ENCODE results near the gene C4orf54.

Gene C4orf54

GRCh38 chr4:99629962-99630554, 27.6 kb downstream of the C4orf54 start:
- H3K4me3 ChIP-seq (replicated peaks; ENCODE audit: low read depth, low read length), result no peak overlapping the region
- no peak for DNase-seq (ENCODE audit: extremely low read depth, low read depth)
- no peak for TF ChIP-seq CTCF (IDR thresholded peaks at IDR 0.05; ENCODE audit: low read depth, low read length, missing control alignments)

- no peak for TF ChIP-seq CTCF (IDR thresholded peaks at IDR 0.05; ENCODE audit: low read depth, low read length, missing control alignments)
- H3K4me3 ChIP-seq (replicated peaks; ENCODE audit: low read depth, low read length), result no peak overlapping the region
- no peak for DNase-seq (ENCODE audit: extremely low read depth, low read depth)
Observed at GRCh38 chr4:99628040-99628439, 29.6 kb downstream of the C4orf54 start.

DNA sequence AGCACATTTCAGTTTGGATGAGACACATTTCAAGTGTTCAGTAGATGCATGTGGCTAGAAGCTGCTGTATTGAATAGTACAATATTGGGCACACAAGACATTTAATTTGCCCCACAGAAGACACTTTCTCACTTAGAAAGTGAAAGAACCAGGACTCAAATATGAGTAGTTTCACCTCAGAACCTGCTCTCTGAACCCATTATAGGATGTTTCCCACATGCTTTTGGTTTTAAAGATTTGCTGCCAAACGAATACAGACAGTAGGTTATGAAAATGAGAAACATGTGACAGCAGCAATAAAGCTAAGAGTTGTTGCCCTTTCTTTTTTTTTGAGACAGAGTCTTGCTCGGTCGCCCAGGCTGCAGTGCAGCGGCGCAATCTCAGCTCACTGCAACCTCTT, 32.3 kb downstream of the C4orf54 start:
- TF ChIP-seq CTCF (IDR thresholded peaks at IDR 0.05; ENCODE audit: low read depth, low read length, missing control alignments), result no peak
- no peak overlapping the region for H3K4me3 ChIP-seq (replicated peaks; ENCODE audit: low read depth, low read length)
- no peak for DNase-seq (ENCODE audit: extremely low read depth, low read depth)

DNA sequence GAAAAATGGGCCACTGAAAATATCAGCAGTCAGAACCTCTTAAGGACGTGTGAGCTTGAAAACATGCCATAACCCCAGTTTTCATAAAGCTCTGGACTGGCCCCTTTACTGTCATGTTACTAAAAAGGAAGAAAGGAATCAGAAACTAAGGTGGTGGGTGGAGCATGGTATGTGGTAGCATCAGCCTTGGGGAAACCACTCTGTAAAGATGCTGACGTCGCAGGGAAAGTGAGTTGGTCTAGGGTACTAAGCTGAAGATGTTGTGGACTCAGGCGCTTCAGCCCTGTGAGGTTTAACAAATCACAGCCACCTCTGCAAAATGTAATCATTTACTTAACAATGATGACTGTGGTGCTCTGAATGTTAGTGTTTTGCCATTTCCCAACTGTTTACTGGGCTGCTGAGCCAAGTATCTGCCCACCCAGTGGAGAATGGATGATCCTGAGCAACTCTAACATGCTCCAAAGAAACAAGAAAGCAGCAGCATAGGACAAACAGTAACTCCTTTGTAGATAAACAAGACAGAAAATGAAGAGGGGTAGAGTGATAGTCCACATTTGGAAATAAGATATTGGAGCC, 33.4 kb downstream of the C4orf54 start:
- no peak for DNase-seq (ENCODE audit: extremely low read depth, low read depth)
- no peak overlapping the region for H3K4me3 ChIP-seq (replicated peaks; ENCODE audit: low read depth, low read length)
- no peak for TF ChIP-seq CTCF (IDR thresholded peaks at IDR 0.05; ENCODE audit: low read depth, low read length, missing control alignments)

DNA sequence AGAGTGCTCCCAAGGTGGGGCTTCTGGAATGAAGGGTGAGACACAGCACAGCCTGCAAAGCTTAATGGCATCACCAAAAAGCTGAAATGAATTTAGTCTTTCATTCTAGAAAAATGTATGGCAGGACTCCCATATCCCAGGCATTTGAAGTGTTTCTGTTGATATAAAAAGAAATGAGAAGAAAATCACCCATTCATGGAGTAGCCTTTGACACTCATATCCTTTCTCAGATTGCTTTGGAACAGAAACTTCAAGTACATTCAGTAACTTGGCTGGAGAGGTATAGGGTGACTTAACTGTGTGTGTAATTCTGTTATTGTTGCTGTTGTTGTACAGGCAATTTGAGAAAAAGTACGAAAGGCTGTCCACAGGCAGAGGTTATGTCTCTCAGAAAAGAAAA, 35.3 kb downstream of the C4orf54 start:
- no peak overlapping the region for H3K4me3 ChIP-seq (replicated peaks; ENCODE audit: low read depth, low read length)
- TF ChIP-seq CTCF (IDR thresholded peaks at IDR 0.05; ENCODE audit: low read depth, low read length, missing control alignments), result no peak
- DNase-seq (ENCODE audit: extremely low read depth, low read depth), result no peak

GRCh38 chr4:99617374-99617773, 40.3 kb downstream of the C4orf54 start:
- no peak for TF ChIP-seq CTCF (IDR thresholded peaks at IDR 0.05; ENCODE audit: low read depth, low read length, missing control alignments)
- DNase-seq (ENCODE audit: extremely low read depth, low read depth), result no peak
- H3K4me3 ChIP-seq (replicated peaks; ENCODE audit: low read depth, low read length), result no peak overlapping the region

All from HFF-Myc (cell line).